ENCODE measurements around the gene DGAT2.

GRCh38 chr11:75745807-75746206 lies 22.8 kb upstream of the DGAT2 start:
- TF ChIP-seq CTCF (IDR thresholded peaks at IDR 0.05) (no peak), POLR2A (IDR thresholded peaks at IDR 0.05) (no peak)

All from Peyer's patch (tissue), 4 donors.